Activated naive CD8-positive, alpha-beta T cell treated with anti-CD3 and anti-CD28 coated beads, Interleukin-2, amount 50 U/mL, for 24 hours (primary cell): ENCODE data around the gene DNMT3B.
A peak's percentile ranks its signal among the peaks of the same experiment; 100 is the strongest.
"Not testable (repeated sequence)": the region's sequence is repeated elsewhere in the genome, so short reads cannot be mapped to it uniquely, and the experiment has no call there.

ENCODE experiments used
- ATAC-seq: fragments of 150-1000 bp; cut with Tn5 transposase; one replicate; pipeline ENCODE4 v1.10.0; 2021
- DNase-seq: peaks from one replicate; pipeline ENCODE4 v3.0.0; 2021
- H3K27ac Mint-ChIP-seq: one replicate; pipeline ENCODE4 v1.8.0; 2021; ENCODE audit warnings: mild to moderate bottlenecking, mixed read lengths
- H3K27me3 Mint-ChIP-seq: one replicate; pipeline ENCODE4 v1.8.0; 2021; ENCODE audit warnings: mixed read lengths
- H3K36me3 Mint-ChIP-seq: one replicate; pipeline ENCODE4 v1.8.0; 2021; ENCODE audit warnings: low read depth, mixed read lengths
- H3K4me1 Mint-ChIP-seq: one replicate; pipeline ENCODE4 v1.8.0; 2021; ENCODE audit warnings: mixed read lengths
- H3K4me3 Mint-ChIP-seq: one replicate; pipeline ENCODE4 v1.8.0; 2021; ENCODE audit warnings: mild to moderate bottlenecking, moderate library complexity, mixed read lengths
- H3K9me3 Mint-ChIP-seq: one replicate; pipeline ENCODE4 v1.8.0; 2021; ENCODE audit warnings: mixed read lengths

The DNMT3B gene

GRCh38 chr20:32751702-32752457 is 10.3 kb upstream of the DNMT3B start:
- Mint-ChIP-seq H3K9me3 (no peaks in the 10 kb centered on the region), H3K27me3 (no peaks in the 10 kb centered on the region), H3K36me3 (no peaks in the 10 kb centered on the region), H3K4me3 (no peak overlapping the region), H3K4me1 (peaks cover 9% of the 10 kb centered on the region), H3K27ac (no peak overlapping the region)
- DNase-seq (no peak), ATAC-seq (no peak)

GRCh38 chr20:32752458-32753250 is 9.5 kb upstream of the DNMT3B start:
- peak; percentile 49 for ATAC-seq
- no peak for DNase-seq
- Mint-ChIP-seq H3K27me3 (no peaks in the 10 kb centered on the region), H3K9me3 (no peaks in the 10 kb centered on the region), H3K4me1 (peaks cover 9% of the 10 kb centered on the region), H3K4me3 (no peak overlapping the region), H3K36me3 (no peaks in the 10 kb centered on the region), H3K27ac (peak overlapping the region; percentile 27)

DNA sequence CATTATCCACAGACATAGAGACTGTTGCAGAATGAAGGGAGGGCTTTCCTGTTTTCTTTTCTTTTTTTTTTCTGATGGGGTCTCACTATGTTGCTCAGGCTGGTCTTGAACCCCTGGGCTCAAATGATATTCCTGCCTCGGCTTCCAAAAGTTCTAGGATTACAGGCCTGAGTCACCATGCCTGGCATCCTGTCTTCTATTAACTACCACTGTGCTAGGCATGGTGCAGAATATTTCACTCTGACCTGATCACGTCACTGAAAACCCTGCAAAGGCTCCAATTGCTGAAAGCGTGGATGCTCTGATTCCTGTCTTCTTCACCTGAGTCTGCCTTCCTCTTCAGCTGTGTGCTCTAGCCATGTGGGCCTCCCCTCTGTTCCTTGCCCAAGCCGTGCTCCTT is 8.5 kb upstream of the DNMT3B start:
- no peaks in the 10 kb centered on the region for H3K9me3 Mint-ChIP-seq
- H3K27ac Mint-ChIP-seq: no peak overlapping the region
- H3K4me3 Mint-ChIP-seq: no peak overlapping the region
- peaks cover 9% of the 10 kb centered on the region for H3K4me1 Mint-ChIP-seq
- H3K36me3 Mint-ChIP-seq: no peaks in the 10 kb centered on the region
- ATAC-seq: no peak
- no peaks in the 10 kb centered on the region for H3K27me3 Mint-ChIP-seq
- DNase-seq: no peak

DNA sequence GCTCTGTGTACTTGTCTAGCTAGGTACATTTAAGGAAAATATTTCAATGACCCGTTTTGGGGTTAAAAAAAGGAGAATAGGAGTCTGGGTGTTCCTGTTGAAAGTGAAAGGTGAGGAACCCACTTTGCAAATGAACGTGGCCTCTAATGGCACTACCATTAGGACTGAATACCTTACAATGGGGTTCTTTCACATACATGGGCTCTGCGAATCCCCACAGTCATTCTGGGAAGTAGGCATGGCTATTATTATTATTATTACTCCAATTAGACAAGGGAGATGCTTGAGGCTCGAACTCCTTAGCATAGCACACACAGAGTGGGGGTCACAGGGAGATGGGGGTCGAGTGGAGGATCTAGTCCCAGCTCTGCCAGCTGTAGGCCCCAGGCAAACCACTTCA is 6.0 kb upstream of the DNMT3B start:
- H3K27ac Mint-ChIP-seq: no peak overlapping the region
- DNase-seq (no peak), ATAC-seq (no peak)
- no peaks in the 10 kb centered on the region for H3K9me3 Mint-ChIP-seq
- H3K27me3 Mint-ChIP-seq: peaks cover 3% of the 10 kb centered on the region
- no peaks in the 10 kb centered on the region for H3K36me3 Mint-ChIP-seq
- H3K4me1 Mint-ChIP-seq: peaks cover 10% of the 10 kb centered on the region
- H3K4me3 Mint-ChIP-seq: no peak overlapping the region

DNA sequence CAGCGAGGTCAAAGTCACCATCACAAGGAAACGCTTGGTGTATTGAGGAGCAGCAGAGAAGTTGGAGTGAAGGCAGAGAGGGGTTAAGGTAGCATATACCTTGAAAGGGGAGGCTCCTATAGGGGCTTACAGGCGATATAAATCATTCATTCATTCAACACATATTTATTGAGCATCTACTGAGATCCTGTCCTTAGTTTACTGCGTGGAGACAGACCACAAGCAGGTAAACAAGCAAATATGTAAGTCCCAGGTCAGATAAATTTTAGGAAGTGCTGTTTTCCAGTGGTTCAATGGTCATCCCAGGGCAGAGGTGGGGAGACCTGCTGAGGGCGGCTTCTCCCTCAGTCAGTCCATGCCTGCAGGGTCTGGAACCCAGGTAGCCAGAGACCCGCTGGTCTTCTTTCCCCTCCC is 761 bp upstream of the DNMT3B start:
- H3K36me3 Mint-ChIP-seq: no peaks in the 10 kb centered on the region
- peak overlapping the region; percentile 49 for H3K27ac Mint-ChIP-seq
- peaks cover 6% of the 10 kb centered on the region for H3K4me1 Mint-ChIP-seq
- peaks cover 17% of the 10 kb centered on the region for H3K27me3 Mint-ChIP-seq
- ATAC-seq (peak; percentile 7), DNase-seq (no peak)
- no peaks in the 10 kb centered on the region for H3K9me3 Mint-ChIP-seq
- peak overlapping the region; percentile 56 for H3K4me3 Mint-ChIP-seq

DNA sequence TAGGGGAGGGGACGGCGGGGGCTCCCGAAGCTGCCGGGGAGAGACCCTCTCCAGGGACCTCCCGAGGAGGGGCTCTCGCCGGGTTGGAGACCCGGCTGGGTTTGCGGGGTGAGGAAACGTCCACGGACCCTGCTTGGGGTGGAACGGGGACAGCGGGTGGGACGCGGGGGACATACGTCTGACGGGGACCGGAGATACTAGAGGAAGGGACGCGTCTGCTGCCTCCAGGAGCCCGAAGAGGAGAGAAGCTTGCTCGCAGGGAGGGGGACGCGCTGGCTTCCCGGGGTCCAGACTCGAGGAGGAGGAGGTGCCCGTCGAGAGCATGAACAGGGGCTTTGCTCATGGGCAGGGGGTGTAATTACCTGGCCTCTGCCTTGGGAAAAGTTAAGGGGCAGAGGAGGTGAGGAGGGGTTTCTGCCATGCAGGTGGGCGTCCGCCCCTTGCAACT is 593 bp downstream of the DNMT3B start:
- peaks cover 17% of the 10 kb centered on the region for H3K27me3 Mint-ChIP-seq
- peaks cover 6% of the 10 kb centered on the region for H3K4me1 Mint-ChIP-seq
- DNase-seq: peak; percentile 18
- H3K36me3 Mint-ChIP-seq: no peaks in the 10 kb centered on the region
- peak overlapping the region; percentile 67 for H3K27ac Mint-ChIP-seq
- no peaks in the 10 kb centered on the region for H3K9me3 Mint-ChIP-seq
- peak; percentile 31 for ATAC-seq
- H3K4me3 Mint-ChIP-seq: peak overlapping the region; percentile 76

DNA sequence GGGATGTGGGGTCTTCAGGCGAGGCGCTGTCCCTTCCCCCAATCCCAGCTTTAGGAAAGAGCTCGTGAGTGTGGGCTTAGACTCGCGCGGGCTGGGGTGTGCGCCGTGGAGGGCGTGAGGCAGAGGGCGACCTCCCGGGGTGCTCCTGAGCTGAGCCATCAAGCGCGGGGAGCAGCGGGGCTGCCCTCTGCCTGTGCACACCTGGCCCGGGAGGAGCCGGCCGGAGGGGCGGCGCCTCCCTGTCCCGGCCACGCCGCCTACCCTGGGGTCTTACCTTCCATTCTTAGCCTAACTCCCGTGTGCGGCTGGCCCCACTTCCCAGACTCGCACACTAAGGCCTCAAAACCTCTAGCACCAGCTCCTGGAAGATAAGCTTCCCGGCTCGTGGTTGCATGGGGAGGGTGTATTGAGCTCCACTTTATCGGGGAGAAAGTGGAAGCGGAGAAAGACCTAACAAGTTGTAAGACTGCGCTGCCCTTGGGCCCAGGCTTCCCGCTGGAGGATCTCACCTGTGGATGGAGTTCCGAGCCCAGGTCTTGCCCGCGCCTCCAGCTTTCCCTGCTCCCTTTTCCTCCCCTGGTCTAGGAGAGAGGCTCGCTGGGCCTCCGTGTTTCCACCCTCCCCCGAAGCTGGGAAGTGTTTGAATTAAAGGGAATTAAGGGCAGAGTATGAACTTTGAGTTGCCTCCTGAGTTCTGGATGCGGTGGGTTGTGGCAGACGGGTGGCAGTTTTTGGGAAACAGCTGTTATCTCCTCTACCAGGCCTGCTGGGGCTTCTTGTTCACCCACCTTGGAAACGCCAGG is 1.2 kb downstream of the DNMT3B start:
- H3K27me3 Mint-ChIP-seq: peaks cover 17% of the 10 kb centered on the region
- H3K36me3 Mint-ChIP-seq: no peaks in the 10 kb centered on the region
- DNase-seq (no peak), ATAC-seq (no peak)
- peak overlapping the region; percentile 76 for H3K4me3 Mint-ChIP-seq
- no peak overlapping the region for H3K27ac Mint-ChIP-seq
- no peaks in the 10 kb centered on the region for H3K9me3 Mint-ChIP-seq
- H3K4me1 Mint-ChIP-seq: peaks cover 6% of the 10 kb centered on the region

GRCh38 chr20:32764005-32764960 is 2.1 kb downstream of the DNMT3B start:
- Mint-ChIP-seq H3K36me3 (no peaks in the 10 kb centered on the region), H3K27ac (no peak overlapping the region), H3K27me3 (peaks cover 17% of the 10 kb centered on the region), H3K4me1 (peaks cover 6% of the 10 kb centered on the region), H3K4me3 (no peak overlapping the region), H3K9me3 (no peaks in the 10 kb centered on the region)
- ATAC-seq (no peak), DNase-seq (no peak)

- ATAC-seq, H3K27ac Mint-ChIP-seq, H3K4me1 Mint-ChIP-seq, H3K4me3 Mint-ChIP-seq, DNase-seq, H3K36me3 Mint-ChIP-seq, H3K9me3 Mint-ChIP-seq: not testable (repeated sequence)
- H3K27me3 Mint-ChIP-seq: peaks cover 17% of the 10 kb centered on the region
Observed at GRCh38 chr20:32765230-32765875, 3.2 kb downstream of the DNMT3B start.

- Mint-ChIP-seq H3K4me1 (peaks cover 18% of the 10 kb centered on the region), H3K9me3 (no peaks in the 10 kb centered on the region), H3K27ac (no peak overlapping the region), H3K27me3 (peaks cover 12% of the 10 kb centered on the region), H3K4me3 (no peak overlapping the region), H3K36me3 (no peaks in the 10 kb centered on the region)
- DNase-seq (no peak), ATAC-seq (no peak)
Observed at GRCh38 chr20:32767418-32768198, 5.4 kb downstream of the DNMT3B start.

DNA sequence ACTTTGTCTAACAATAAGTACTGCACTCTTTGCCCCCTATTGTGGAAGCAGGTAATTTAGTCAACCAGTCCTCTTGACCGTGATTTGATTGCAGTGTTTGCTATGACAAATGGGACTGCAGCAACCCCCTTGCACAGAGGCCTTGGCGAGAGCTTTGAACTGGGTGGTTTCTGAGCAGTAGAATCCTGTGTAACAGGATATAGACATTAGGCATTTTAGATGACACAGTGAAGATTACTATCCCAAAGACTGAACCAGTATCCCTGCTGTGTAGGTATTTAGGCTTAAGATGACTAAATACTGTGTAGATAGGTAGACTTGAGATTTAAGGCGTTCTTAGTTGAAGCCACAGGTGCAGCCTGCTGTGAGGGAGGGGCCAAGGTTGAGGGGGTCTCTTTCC is 9.9 kb downstream of the DNMT3B start:
- no peak for DNase-seq
- H3K4me1 Mint-ChIP-seq: peaks cover 35% of the 10 kb centered on the region
- no peak overlapping the region for H3K27ac Mint-ChIP-seq
- H3K27me3 Mint-ChIP-seq: no peaks in the 10 kb centered on the region
- no peaks in the 10 kb centered on the region for H3K9me3 Mint-ChIP-seq
- ATAC-seq: no peak
- H3K36me3 Mint-ChIP-seq: no peaks in the 10 kb centered on the region
- no peak overlapping the region for H3K4me3 Mint-ChIP-seq

GRCh38 chr20:32773223-32773622 is 11.0 kb downstream of the DNMT3B start:
- Mint-ChIP-seq H3K9me3 (no peaks in the 10 kb centered on the region), H3K4me3 (no peak overlapping the region), H3K27me3 (no peaks in the 10 kb centered on the region), H3K4me1 (peaks cover 42% of the 10 kb centered on the region), H3K27ac (no peak overlapping the region), H3K36me3 (no peaks in the 10 kb centered on the region)
- no peak for ATAC-seq
- DNase-seq: no peak

GRCh38 chr20:32773855-32774254 is 11.7 kb downstream of the DNMT3B start:
- Mint-ChIP-seq H3K4me1 (peaks cover 44% of the 10 kb centered on the region), H3K27ac (no peak overlapping the region), H3K27me3 (no peaks in the 10 kb centered on the region), H3K36me3 (no peaks in the 10 kb centered on the region), H3K4me3 (no peak overlapping the region), H3K9me3 (no peaks in the 10 kb centered on the region)
- ATAC-seq (no peak), DNase-seq (no peak)
